Activated CD4-positive, alpha-beta T cell treated with anti-CD3 and anti-CD28 coated beads, Interleukin-2, amount 50 U/mL, for 16 hours (primary cell): ENCODE results near the gene HOXA2.

Experiments
- DNase-seq: peaks from one replicate; pipeline ENCODE4 v3.0.0-alpha.2; 2020

Gene HOXA2

DNA sequence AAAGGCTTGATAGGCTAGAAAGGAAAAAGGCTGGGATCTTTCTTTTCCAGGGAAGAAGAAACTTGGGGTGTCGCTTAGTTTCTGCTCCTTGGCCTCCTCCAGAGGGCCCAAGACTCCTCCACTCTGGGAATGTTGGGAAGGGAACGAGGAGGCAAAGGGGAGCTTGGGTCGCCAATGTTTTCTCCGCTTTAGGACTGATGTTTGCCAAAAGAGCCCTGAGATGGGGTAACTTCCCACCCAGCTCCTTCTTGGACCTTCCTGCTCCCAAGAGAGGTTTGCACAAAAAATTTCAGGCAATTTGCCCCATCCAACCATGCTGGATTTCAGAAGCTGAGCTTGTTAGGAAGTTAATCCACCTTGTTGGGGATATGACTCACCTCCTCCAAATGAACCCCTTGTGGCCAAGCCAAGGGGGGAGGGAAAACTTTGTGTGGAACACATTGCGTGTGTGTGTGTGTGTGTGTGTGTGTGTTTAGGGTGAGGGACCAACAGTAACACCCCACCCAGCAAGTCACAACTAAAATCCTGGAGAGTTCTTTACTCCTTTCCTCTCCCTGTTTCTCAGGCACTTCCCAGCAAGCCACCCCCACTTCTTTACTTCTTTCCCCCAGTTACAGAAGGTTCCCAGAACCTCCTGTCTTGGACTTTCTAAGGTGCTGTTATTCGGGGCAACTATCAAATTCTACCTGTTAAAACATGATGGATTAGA, 8.7 kb upstream of the HOXA2 start:
- no peak for DNase-seq

GRCh38 chr7:27110186-27111031, 7.9 kb upstream of the HOXA2 start:
- no peak for DNase-seq

- no peak for DNase-seq
These were observed 7.1 kb upstream of the HOXA2 start for GRCh38 chr7:27109466-27110185.

DNA sequence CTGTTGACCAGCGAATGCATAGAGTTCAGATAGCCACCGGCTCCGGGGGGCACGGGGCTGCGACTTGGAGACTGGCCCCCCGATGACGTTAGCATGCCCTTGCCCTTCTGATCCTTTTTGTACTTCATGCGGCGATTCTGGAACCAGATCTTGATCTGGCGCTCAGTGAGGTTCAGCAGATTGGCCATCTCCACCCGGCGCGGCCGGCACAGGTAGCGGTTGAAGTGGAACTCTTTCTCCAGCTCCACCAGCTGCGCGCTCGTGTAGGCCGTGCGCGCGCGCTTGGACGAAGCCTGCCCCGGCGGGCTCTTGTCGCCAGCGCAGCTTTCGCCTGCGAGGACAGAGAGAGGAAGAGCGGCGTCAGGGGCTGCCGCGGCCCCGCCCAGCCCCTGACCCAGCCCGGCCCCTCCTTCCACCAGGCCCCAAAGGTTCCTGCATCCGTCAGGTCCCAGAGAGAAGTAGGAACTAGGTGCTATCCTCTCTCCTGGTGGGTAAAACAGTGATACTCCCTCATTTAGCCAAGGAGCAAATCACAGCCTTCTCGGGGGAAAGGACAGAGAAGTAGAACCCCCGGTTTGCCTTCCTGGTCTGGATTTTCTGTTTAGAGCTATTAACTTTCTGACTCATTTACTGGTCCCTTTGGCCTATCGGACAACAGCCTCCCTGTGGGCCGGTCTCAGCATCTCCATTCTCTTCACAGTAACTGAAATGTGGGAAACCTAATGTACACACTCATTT, 6.1 kb upstream of the HOXA2 start:
- DNase-seq, result no peak

DNA sequence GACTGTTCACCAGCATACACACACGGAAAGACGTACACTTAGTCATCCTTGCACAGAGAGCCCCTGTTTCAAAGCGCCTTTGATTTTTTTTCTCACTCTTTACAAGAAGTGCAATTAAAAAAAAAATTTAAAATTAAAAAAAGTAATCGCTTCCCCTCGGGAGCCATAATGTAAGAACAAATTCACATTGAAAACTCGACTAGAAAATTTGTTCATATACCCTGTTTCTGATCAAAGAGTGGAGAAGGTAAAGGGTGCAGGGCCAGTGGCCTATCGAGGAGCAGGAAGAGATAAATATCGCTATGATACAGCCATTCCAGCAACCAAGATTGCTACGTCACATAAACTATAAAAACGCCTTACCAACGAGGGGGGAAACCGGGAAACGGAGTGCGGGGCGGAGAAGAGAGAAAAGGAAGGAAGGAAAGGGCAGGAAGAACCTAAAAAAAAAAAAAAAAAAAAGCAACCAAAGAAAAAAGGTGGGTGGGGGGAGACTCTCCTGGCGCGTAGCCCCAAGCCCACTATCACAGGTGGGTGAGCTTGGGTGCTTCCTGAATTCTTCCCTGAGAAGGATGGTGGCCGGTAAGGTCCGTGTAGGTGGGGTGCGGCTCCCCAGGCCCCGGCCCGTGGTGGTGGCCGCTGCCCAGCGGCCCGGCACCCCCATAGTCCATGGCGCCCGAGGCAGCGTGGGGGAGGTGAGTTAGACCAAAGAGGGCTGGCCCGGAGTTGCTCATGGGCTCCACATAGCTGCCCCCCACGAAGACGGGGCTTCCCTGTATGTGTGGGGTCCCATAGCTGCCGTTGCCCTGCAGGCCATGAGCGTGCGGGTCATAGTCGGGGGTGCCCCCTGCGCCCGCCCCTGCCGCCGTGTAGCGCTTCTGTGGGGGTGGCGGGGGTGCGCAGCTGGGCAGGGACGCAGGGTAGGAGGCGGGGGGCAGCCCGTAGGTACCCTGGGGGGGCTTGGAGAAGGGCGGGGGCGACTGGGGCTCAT, 5.2 kb upstream of the HOXA2 start:
- DNase-seq, result no peak

GRCh38 chr7:27106901-27107240, 4.4 kb upstream of the HOXA2 start:
- no peak for DNase-seq

DNA sequence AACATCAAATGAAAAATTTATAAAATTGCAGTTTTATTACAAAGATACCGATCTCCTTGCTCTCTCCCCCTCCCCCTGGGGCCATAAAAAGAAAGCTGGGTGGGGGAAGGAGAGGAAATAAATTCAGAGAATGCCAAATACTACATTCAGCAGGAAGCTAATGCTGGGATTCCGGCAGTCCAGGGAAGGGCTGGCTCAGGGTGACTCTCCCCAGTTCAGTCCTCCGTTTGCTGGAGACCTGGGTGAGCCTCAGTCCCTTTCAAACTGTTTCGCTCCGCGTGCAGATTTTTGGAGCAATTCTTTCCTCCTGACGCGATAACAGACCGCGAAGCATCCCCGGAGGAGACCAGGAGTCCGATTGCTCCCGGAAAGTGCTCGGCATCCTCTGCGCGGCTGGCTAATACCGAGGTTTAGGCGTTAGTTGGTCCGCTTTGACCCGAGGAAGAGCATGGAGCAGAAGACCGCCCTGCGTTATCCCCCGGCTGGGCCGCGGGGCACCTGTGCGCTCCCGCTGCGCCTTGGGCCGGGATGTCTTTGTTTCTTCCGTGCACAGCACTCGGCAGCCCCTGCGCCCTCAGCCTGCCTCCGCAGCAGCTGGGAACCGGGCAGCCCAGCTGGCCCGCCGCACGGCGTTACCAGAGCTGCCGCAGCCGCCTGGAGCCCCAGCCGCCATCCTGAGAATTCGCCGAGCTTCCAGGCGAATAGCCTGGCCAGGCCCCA, 3.9 kb upstream of the HOXA2 start:
- DNase-seq, result no peak

GRCh38 chr7:27105301-27106031, 3.0 kb upstream of the HOXA2 start:
- no peak for DNase-seq

DNA sequence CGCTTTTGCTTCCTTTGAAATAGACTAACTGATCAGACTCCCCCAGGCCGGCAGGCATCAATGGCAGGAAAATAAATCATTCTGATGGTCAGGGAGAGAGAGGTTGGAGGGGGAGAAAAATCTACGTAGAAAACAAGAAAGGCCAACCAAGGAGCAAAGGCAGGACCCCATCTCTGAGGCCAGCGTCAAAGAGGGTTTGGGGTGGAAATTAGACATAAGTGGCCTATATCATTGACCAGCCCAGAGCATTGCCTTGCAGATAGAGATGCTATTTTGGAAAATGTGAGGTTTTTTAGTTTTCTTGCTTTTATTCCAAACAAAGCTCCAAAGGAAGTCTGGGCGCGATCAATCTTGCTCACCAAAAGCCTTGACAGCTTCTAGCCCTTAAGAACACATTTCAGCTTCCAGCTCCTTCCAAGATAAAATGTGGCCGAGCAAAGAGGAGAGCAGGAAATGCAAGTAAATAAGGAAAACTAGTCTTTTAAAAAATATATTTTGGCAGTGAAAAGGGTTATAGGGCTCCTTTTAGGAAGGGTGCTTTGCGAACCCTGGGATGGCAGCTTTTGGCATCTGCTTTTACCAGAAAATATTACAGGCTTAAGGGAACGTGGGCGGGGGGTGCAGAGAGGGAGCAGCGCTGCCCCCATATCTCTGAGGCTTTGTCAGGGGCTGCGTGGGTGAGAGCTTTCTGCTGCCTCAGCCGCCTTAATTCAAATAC, 2.0 kb upstream of the HOXA2 start:
- DNase-seq, result no peak

GRCh38 chr7:27103489-27104226, 1.2 kb upstream of the HOXA2 start:
- DNase-seq, result no peak

DNA sequence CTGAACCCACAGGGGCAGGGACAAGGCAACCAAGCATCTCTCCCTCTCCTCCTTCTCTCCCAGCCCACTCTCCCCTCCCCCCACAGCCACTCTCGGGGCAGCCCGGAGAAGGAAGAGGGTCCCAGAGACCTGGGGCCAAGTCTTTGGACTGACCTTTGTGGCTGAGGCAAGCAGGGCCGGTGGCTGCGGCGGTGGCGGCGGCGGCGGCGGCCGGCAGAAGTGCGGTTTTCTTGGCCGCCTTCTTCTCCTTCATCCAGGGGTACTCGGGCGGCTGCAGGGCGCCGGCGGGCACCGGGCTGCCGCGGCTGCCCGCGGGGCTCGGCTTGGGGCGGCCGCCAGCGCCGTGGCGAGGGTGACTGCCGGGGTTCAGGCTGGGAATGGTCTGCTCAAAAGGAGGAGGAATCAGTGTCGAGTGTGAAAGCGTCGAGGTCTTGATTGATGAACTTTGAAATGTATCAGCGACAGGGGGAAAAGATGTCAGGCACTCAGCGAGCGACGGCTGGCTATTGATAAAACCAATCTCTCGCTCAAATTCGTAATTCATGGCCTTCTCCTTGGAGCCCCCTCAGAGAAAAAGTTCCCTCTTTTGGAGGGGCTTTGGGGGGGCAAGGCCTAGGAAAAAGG, 414 bp downstream of the HOXA2 start:
- no peak for DNase-seq

GRCh38 chr7:27101171-27101956, 1.1 kb downstream of the HOXA2 start:
- no peak for DNase-seq

DNA sequence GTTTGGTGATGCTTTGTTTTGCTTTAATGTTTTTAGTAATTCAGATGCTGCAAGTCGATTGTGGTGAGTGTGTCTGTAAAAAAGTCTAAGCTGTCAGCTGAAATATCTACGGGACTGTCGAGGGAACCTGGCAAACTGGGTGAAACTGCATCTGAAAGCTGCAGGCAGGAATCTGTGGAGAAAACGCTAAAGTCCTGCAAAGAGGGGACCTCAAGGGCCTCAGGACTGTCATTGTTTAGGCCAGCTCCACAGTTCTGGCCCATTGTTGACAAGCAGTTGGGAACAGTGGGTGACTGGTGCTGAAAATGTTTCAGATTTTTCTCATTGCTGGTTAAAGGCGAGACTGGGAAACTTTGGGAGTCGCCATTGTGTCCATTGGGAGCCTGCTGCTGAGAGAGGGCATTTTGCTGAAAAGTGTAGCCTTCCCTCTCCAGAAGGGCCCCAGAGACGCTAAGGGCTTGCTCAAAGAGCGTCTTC, 1.8 kb downstream of the HOXA2 start:
- DNase-seq, result no peak

DNA sequence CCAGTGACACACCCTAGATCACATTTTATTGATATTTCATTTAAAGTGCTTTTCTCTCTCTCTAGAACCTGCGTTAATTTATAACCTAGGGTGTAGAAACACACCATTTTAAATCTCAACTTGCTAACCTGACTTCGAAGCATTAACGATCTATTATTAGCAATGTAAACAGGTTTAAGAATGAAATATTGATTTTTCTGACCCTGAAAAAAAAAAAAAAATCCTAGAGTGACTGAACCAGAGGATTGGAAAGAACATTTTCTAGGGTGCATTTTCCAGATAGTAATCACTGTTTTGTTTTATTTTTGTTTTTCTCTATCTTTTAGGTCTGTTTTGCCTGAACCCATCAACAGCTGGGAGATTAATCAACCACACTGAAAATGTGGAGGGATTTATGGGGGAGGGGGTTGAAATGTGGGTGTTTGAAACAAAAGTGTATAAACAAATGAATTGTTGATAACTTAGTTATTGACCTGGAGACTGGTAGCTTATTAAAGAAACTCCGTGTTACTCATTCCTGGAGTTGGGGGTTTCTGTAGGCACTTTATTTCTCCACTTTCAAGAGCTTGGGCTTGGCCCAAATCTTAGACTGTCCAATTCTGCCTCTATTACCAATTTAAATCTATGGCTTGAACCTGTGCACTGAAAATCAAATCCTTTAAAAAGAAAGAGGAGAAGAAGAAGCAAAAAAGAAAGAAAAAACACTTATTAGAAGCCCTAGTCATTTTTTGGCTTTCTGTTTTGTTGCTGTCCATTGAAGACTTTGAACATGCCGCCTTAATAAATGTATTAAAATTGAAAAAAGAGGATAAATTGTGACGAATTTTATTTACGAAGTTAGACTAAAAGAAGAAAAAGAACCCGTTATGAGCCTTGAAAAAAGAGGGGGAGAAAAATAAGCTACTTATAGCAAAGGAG, 2.8 kb downstream of the HOXA2 start:
- no peak for DNase-seq

DNA sequence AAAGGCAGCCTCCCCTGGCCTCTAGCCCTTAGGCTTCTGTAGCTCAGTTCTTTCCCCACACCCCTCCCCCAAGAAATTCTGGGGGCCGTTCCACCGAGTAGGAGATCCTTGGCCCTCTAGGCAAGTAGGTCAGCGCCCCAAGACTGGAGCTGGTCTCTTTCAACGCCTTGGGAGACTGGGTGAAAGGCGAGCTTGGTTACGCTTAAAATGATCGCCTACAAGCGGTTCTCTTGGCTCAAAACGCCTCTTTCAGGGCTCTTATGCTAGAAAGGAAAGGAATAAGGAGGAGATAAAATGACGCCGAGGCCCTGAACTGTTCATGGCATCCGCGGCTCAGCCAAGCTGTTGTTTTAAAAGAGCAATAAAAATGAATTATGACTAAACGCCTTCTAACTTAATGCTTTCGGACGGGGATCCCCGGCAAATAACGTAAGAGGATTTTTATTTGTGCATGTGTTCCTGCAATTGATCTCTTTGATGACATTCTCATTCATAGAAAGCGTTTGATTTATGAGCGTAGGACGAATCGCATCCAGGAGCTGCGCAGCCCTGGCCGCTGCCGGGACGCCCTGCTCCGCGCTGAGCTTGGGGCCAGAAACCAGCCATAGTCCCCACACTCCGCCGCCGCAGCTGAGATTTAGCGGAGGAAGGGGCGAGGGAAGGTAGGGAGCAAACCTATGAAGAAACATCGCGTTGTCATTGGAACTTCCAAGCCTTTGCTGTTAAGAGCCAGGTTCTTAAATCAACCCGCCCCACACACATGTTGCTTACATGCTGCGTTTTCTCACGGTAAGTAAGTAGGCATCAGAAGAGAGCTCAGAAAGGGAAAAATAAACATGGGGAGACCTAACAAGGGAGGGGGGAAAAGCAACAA, 3.7 kb downstream of the HOXA2 start:
- no peak for DNase-seq
